Ectodermal cell (in vitro differentiated cells): Measurements from ENCODE around the gene IL16.
"Not testable (repeated sequence)": the region's sequence is repeated elsewhere in the genome, so short reads cannot be mapped to it uniquely, and the experiment has no call there.

Experiments used
- H3K27ac ChIP-seq: 2 replicates; pipeline ENCODE4 v1.7.0; 2013; ENCODE audit warnings: mild to moderate bottlenecking, low read depth, low read length; ENCODE audit not compliant: insufficient read depth, poor library complexity, severe bottlenecking
- H3K27me3 ChIP-seq: 2 replicates; pipeline ENCODE4 v1.7.0; 2013; ENCODE audit warnings: mild to moderate bottlenecking, low read length; ENCODE audit not compliant: insufficient read depth, control insufficient read depth, poor library complexity, severe bottlenecking
- H3K36me3 ChIP-seq: one replicate; pipeline ENCODE4 v1.7.0; 2013; ENCODE audit warnings: low read length; ENCODE audit not compliant: control insufficient read depth, insufficient read depth
- H3K4me1 ChIP-seq: one replicate; pipeline ENCODE4 v1.7.0; 2013; ENCODE audit warnings: low read length; ENCODE audit not compliant: control insufficient read depth, insufficient read depth
- H3K4me3 ChIP-seq: 2 replicates; pipeline ENCODE4 v1.7.0; 2013; ENCODE audit warnings: low read depth, low read length, control low read depth; ENCODE audit not compliant: insufficient read depth
- H3K9me3 ChIP-seq: 2 replicates; pipeline ENCODE4 v1.7.0; 2013; ENCODE audit warnings: mild to moderate bottlenecking, low read length, moderate library complexity; ENCODE audit not compliant: control insufficient read depth
- WGBS, 2 experiments: methylation state at CpG; one replicate each; pipeline ENCODE4 v1.1.7; 2013; ENCODE audit warnings: missing lambda C conversion rate in 2 of 2; 5-methylcytosine and 5-hydroxymethylcytosine counted together

The IL16 gene

GRCh38 chr15:81322676-81323253 lies 126.1 kb downstream of the IL16 start:
- no peaks in the 10 kb centered on the region for H3K9me3 ChIP-seq
- H3K27me3 ChIP-seq = peaks cover 8% of the 10 kb centered on the region
- H3K36me3 ChIP-seq = no peaks in the 10 kb centered on the region
- peaks cover 12% of the 10 kb centered on the region for H3K4me1 ChIP-seq
- H3K27ac ChIP-seq = no peak overlapping the region
- no peak overlapping the region for H3K4me3 ChIP-seq
- WGBS, 2 experiments = 87 to 90% methylated on average over 6 of the region's 6 CpGs

- Histone ChIP-seq H3K4me1 (peaks cover 12% of the 10 kb centered on the region), H3K4me3 (peak overlapping the region; percentile 75), H3K9me3 (no peaks in the 10 kb centered on the region), H3K36me3 (no peaks in the 10 kb centered on the region), H3K27ac (no peak overlapping the region), H3K27me3 (peaks cover 8% of the 10 kb centered on the region)
- WGBS, 2 experiments = 17 to 18% methylated on average over 4 of the region's 4 CpGs
Measured at GRCh38 chr15:81323559-81323943, 126.9 kb downstream of the IL16 start.

GRCh38 chr15:81323944-81324881 lies 127.5 kb downstream of the IL16 start, which contains the start of gene STARD5:
Gene STARD5, minus strand, starts transcription at chr15:81324141. Its CDS starts 42 bp downstream, at chr15:81324099.
- Histone ChIP-seq H3K27me3 (peaks cover 8% of the 10 kb centered on the region), H3K9me3 (no peaks in the 10 kb centered on the region), H3K4me3 (peak within 1 kb of the TSS; percentile 75), H3K27ac (no peak within 1 kb of the TSS), H3K4me1 (peaks cover 12% of the 10 kb centered on the region), H3K36me3 (no peaks in the 10 kb centered on the region)
- WGBS, 2 experiments = 1% methylated on average over 67 of the region's 67 CpGs

GRCh38 chr15:81326466-81327212 lies 130.0 kb downstream of the IL16 start:
- Histone ChIP-seq H3K27ac (no peak overlapping the region), H3K4me3 (no peak overlapping the region), H3K4me1 (peaks cover 12% of the 10 kb centered on the region), H3K36me3 (no peaks in the 10 kb centered on the region), H3K27me3 (peaks cover 8% of the 10 kb centered on the region), H3K9me3 (no peaks in the 10 kb centered on the region)
- WGBS, 2 experiments = 85 to 87% methylated on average over 7 of the region's 7 CpGs

GRCh38 chr15:81327516-81327915 lies 130.8 kb downstream of the IL16 start:
- H3K4me3 ChIP-seq = no peak overlapping the region
- WGBS, 2 experiments = 87 to 91% methylated on average over 3 of the region's 3 CpGs
- H3K27me3 ChIP-seq = peaks cover 8% of the 10 kb centered on the region
- H3K4me1 ChIP-seq = peaks cover 6% of the 10 kb centered on the region
- H3K27ac ChIP-seq = no peak overlapping the region
- H3K9me3 ChIP-seq = no peaks in the 10 kb centered on the region
- H3K36me3 ChIP-seq = no peaks in the 10 kb centered on the region

- peaks cover 8% of the 10 kb centered on the region for H3K27me3 ChIP-seq
- no peaks in the 10 kb centered on the region for H3K4me1 ChIP-seq
- H3K9me3 ChIP-seq = no peaks in the 10 kb centered on the region
- H3K27ac ChIP-seq = no peak overlapping the region
- 94 to 96% methylated on average over 2 of the region's 2 CpGs for WGBS, 2 experiments
- H3K36me3 ChIP-seq = no peaks in the 10 kb centered on the region
- H3K4me3 ChIP-seq = no peak overlapping the region
Measured at GRCh38 chr15:81329446-81329845, 132.8 kb downstream of the IL16 start.

GRCh38 chr15:81330366-81331090 lies 133.8 kb downstream of the IL16 start:
- Histone ChIP-seq H3K9me3 (no peaks in the 10 kb centered on the region), H3K4me1 (no peaks in the 10 kb centered on the region), H3K27ac (no peak overlapping the region), H3K4me3 (no peak overlapping the region), H3K36me3 (no peaks in the 10 kb centered on the region), H3K27me3 (no peaks in the 10 kb centered on the region)
- 94% methylated on average over 5 of the region's 5 CpGs for WGBS, 2 experiments

GRCh38 chr15:81331141-81331540 lies 134.5 kb downstream of the IL16 start:
- 92 to 93% methylated on average over 9 of the region's 9 CpGs for WGBS, 2 experiments
- not testable (repeated sequence) for H3K4me1 ChIP-seq, H3K4me3 ChIP-seq, H3K27me3 ChIP-seq, H3K27ac ChIP-seq, H3K36me3 ChIP-seq, H3K9me3 ChIP-seq

GRCh38 chr15:81331600-81331999 lies 134.9 kb downstream of the IL16 start:
- Histone ChIP-seq H3K27me3 (no peaks in the 10 kb centered on the region), H3K9me3 (no peaks in the 10 kb centered on the region), H3K4me1 (no peaks in the 10 kb centered on the region), H3K27ac (no peak overlapping the region), H3K4me3 (no peak overlapping the region), H3K36me3 (no peaks in the 10 kb centered on the region)
- 91 to 94% methylated on average over 15 of the region's 15 CpGs for WGBS, 2 experiments
